AG04449 (cell line): Measurements from ENCODE around the gene MSL2.

Experiments used
- CTCF ChIA-PET: fragments of 350-600 bp; formaldehyde crosslinking; extraction: SDS; loops from one replicate; lab custom pipeline; 2021; ENCODE audit warnings: antibody characterized with exemption; lab: Yijun Ruan, JAX
- POLR2A ChIA-PET: fragments of 400-600, 350-600 bp; formaldehyde crosslinking; extraction: SDS; loops from one replicate; lab custom pipeline; 2020; ENCODE audit warnings: antibody characterized with exemption, inconsistent platforms; lab: Yijun Ruan, JAX
- DNase-seq: peaks from one replicate; pipeline ENCODE4 v3.0.0-alpha.2; 2010; ENCODE audit warnings: low read depth, low spot score
- H3K4me3 ChIP-seq: 2 replicates; pipeline ENCODE4 v1.5.1; 2011; ENCODE audit warnings: low read depth, mild to moderate bottlenecking, control low read depth, low read length
- CTCF ChIP-seq: IDR thresholded peaks from one replicate; pipeline ENCODE4 v1.5.1; 2011; ENCODE audit warnings: mild to moderate bottlenecking, moderate library complexity, low read length, control low read depth, inconsistent platforms; ENCODE audit not compliant: insufficient read depth; ENCODE audit errors: missing control alignments

MSL2 gene

DNA sequence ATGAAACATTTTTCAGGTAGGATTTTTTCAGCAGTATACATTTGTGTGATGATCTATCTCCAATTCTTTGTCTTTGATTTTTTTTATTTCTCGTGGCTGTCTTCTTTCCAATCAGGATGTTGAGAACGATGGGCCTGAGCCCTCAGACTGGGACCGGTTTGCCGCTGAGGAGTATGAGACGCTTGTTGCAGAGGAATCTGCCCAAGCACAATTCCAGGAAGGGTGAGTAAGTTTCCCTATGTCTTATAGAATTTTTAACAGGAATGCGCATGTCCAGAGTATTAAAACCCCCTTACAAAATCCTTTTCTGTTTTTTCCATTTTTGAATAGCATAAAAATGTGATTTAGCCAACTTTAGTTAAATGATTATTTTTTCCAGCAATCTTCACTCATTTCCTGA lies 90.0 kb downstream of the MSL2 start:
- POLR2A ChIA-PET: interaction anchor here (0.7 kb wide), 1 partner anchor 15 kb away, joined by 4 read pairs; no protein-coding TSS in a partner anchor
- TF ChIP-seq CTCF: no peak

GRCh38 chr3:136105044-136105443 lies 91.1 kb downstream of the MSL2 start:
- no peak for DNase-seq
- ChIA-PET POLR2A (no interaction called here), CTCF (interaction anchor here (0.6 kb wide), 1 partner anchor 27 kb away, joined by 3 read pairs; no protein-coding TSS in a partner anchor)
- H3K4me3 ChIP-seq: no peak overlapping the region
- no peak for TF ChIP-seq CTCF

More for the DNA sequence above, 90.0 kb downstream of the MSL2 start:
- no peak for DNase-seq
- H3K4me3 ChIP-seq: no peak overlapping the region
- CTCF ChIA-PET: interaction anchor here (1.0 kb wide), 1 partner anchor 27 kb away, joined by 3 read pairs; no protein-coding TSS in a partner anchor
